Transverse colon (tissue), 4 donors: ENCODE results near the gene SERPINB10. TPM values are rescaled to one million over a fixed set of nuclear protein-coding genes. Genes with fewer than 3 reads are reported as not detected.

Experiments
- DNase-seq: peaks from one replicate; pipeline ENCODE4 v3.0.0-alpha.2; 2019
- H3K27ac ChIP-seq, 4 donors: fragments of 200-600 bp; sonication (generic); 2 replicates each; pipeline ENCODE4 v1.5.1; 2016 to 2018; ENCODE audit warnings: inconsistent platforms in 4 of 4
- H3K27me3 ChIP-seq: fragments of 200-600 bp; sonication (generic); 2 replicates; pipeline ENCODE4 v1.5.1; 2017; ENCODE audit warnings: inconsistent platforms
- H3K36me3 ChIP-seq, 4 donors: fragments of 200-600 bp; sonication (generic); 2 replicates each; pipeline ENCODE4 v1.5.1; 2017 to 2019; ENCODE audit warnings: inconsistent platforms in 4 of 4
- H3K4me1 ChIP-seq, 4 donors: fragments of 200-600 bp; sonication (generic); 2 replicates each; pipeline ENCODE4 v1.5.1; 2017 to 2020; ENCODE audit warnings: inconsistent platforms in 4 of 4
- H3K4me3 ChIP-seq, 4 donors: fragments of 200-600 bp; sonication (generic); 1 replicate in 1 of 4; 2 replicates in 3 of 4; pipeline versions ENCODE4 v1.5.1 to v1.6.1; 2017 to 2019; ENCODE audit warnings: inconsistent platforms in 4 of 4
- H3K9me3 ChIP-seq, 2 donors: fragments of 200-600 bp; sonication (generic); 2 replicates each; pipeline ENCODE4 v1.5.1; 2017 to 2019; ENCODE audit warnings: inconsistent platforms in 2 of 2
- CTCF ChIP-seq, 5 experiments: fragments of 200-600 bp in 3 of 5; fragments of 450-650 bp in 2 of 5; sonication (generic) in 3 of 5; IDR thresholded peaks; 1 replicate in 2 of 5; 2 replicates in 3 of 5; pipeline ENCODE4 v1.5.1; 2016 to 2017; ENCODE audit warnings: antibody characterized with exemption in 5 of 5, inconsistent platforms in 3 of 5, mild to moderate bottlenecking in 2 of 5, moderate library complexity in 1 of 5
- EP300 ChIP-seq: sonication (generic); formaldehyde crosslinking; IDR thresholded peaks from one replicate; pipeline ENCODE4 v1.6.1; 2017; ENCODE audit warnings: antibody characterized with exemption, low read depth
- POLR2A ChIP-seq: fragments of 450-650 bp; IDR thresholded peaks from one replicate; pipeline ENCODE4 v1.6.1; 2016; ENCODE audit warnings: antibody characterized with exemption, mild to moderate bottlenecking, moderate library complexity
- POLR2AphosphoS5 ChIP-seq, 3 donors: sonication (generic); formaldehyde crosslinking; IDR thresholded peaks; one replicate each; pipeline ENCODE4 v1.6.1; 2016; ENCODE audit warnings: antibody characterized with exemption in 3 of 3
- WGBS, 2 donors: methylation state at CpG; one replicate each; pipeline ENCODE4 v1.1.5; 2018; ENCODE audit warnings: low coverage in 1 of 2; 5-methylcytosine and 5-hydroxymethylcytosine counted together
- in situ Hi-C, 4 donors: fragments of 200-750 bp; cut with MboI; loops; one replicate each; pipeline versions ENCODE4 v1.15.0 to v1.15.1; 2017; ENCODE audit warnings: low sequenced_read_pairs in 3 of 4, low pct_ligation_motif_present in 1 of 4, low pct_unique_long_range_greater_than_20kb in 1 of 4
- intact Hi-C: fragments of 100-400 bp; cut with DNase I; formaldehyde crosslinking; loops from one replicate; pipeline ENCODE4 v1.15.1; 2023; ENCODE audit warnings: low total_unique reads
- total RNA-seq, 4 donors: library from RNA; depleted of rRNA; stranded (reverse); fragments of >200 nt; gene quantifications; one replicate each; pipeline ENCODE4 v1.1.0, GENCODE V29; 2016

SERPINB10 gene
- total RNA-seq, 4 donors from 2014 or later = not detected

DNA sequence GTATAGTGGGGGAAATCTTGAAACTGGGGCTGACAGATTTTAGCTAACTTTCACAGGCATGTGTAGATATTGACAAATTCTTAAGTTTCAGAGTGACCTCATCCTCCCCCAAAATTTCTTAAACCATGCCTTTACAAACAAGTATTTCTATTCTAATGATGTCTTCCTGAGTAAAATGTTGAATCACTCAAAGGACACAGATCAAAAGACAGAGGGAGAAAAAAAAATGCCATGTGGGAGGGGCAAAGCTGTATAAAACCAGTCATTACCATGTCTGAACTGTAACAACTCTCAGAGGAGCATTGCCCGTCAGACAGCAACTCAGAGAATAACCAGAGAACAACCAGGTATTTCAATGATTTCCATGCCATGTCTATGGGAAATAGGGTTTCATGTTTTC is 20.3 kb upstream of the SERPINB10 start, which contains the start of gene SERPINB2:
TSS of gene SERPINB2 (plus strand) at position 282 of the 400 bp plus-strand sequence. CDS start 3,740 bp downstream, outside the sequence.
- Histone ChIP-seq H3K27ac (no peak within 1 kb of the TSS), H3K9me3 (no peaks in the 10 kb centered on the region), H3K27me3 (no peaks in the 10 kb centered on the region), H3K4me1 (no peaks in the 10 kb centered on the region), H3K36me3 (no peaks in the 10 kb centered on the region), H3K4me3 (no peak within 1 kb of the TSS)
- WGBS, 2 donors = 17 to 24% methylated on average over 1 of the region's 1 CpG
- no peak for TF ChIP-seq CTCF (IDR thresholded peaks at IDR 0.05)
- TF ChIP-seq EP300 = no peak
- TF ChIP-seq POLR2A = no peak
- no peak for TF ChIP-seq POLR2AphosphoS5 (IDR thresholded peaks at IDR 0.05)
- no peak for DNase-seq
- in situ Hi-C loops (no loop called here), intact Hi-C loops (no loop called here)

GRCh38 chr18:63888470-63889190 is 19.1 kb upstream of the SERPINB10 start:
- intact Hi-C loops (no loop called here), in situ Hi-C loops (no loop called here)
- Histone ChIP-seq H3K9me3 (no peaks in the 10 kb centered on the region), H3K27me3 (no peaks in the 10 kb centered on the region), H3K4me1 (no peaks in the 10 kb centered on the region), H3K36me3 (no peaks in the 10 kb centered on the region), H3K4me3 (no peak overlapping the region), H3K27ac (no peak overlapping the region)
- no peak for DNase-seq
- 0 to 5% methylated on average over 1 of the region's 1 CpG for WGBS, 2 donors
- TF ChIP-seq POLR2AphosphoS5 (IDR thresholded peaks at IDR 0.05) (no peak), POLR2A (no peak), CTCF (IDR thresholded peaks at IDR 0.05) (no peak), EP300 (no peak)

- H3K9me3 ChIP-seq = no peaks in the 10 kb centered on the region
- 79% methylated on average over 2 of the region's 2 CpGs; no CpG with 5 or more reads in 1 of the 2 donors for WGBS, 2 donors
- no peaks in the 10 kb centered on the region for H3K4me1 ChIP-seq
- H3K4me3 ChIP-seq = no peak overlapping the region
- in situ Hi-C loops = no loop called here
- no peaks in the 10 kb centered on the region for H3K27me3 ChIP-seq
- H3K27ac ChIP-seq = no peak overlapping the region
- TF ChIP-seq CTCF (IDR thresholded peaks at IDR 0.05) = no peak
- no peaks in the 10 kb centered on the region for H3K36me3 ChIP-seq
- intact Hi-C loops = no loop called here
- no peak for DNase-seq
These were observed 18.1 kb upstream of the SERPINB10 start for GRCh38 chr18:63889626-63890025.

GRCh38 chr18:63890237-63890949 is 17.4 kb upstream of the SERPINB10 start:
- in situ Hi-C loops = no loop called here
- TF ChIP-seq POLR2AphosphoS5 (IDR thresholded peaks at IDR 0.05) = no peak
- TF ChIP-seq CTCF (IDR thresholded peaks at IDR 0.05) = no peak
- no peak for TF ChIP-seq EP300
- no peak for TF ChIP-seq POLR2A
- no peak overlapping the region for H3K27ac ChIP-seq

More at GRCh38 chr18:63890237-63890949, 17.4 kb upstream of the SERPINB10 start:
- Histone ChIP-seq H3K4me3 (no peak overlapping the region), H3K27me3 (no peaks in the 10 kb centered on the region), H3K9me3 (no peaks in the 10 kb centered on the region), H3K4me1 (no peaks in the 10 kb centered on the region), H3K36me3 (no peaks in the 10 kb centered on the region)
- DNase-seq = no peak
- WGBS, 2 donors = 66 to 77% methylated on average over 4 to 6 of the region's 6 CpGs
- intact Hi-C loops = no loop called here
